ENCODE measurements around the gene MAST4.

GRCh38 chr5:66652818-66653217 lies 56.6 kb downstream of the MAST4 start:
- TF ChIP-seq POLR2A (IDR thresholded peaks at IDR 0.05; ENCODE audit: low read depth, low read length) (no peak), SMC3 (IDR thresholded peaks at IDR 0.05; ENCODE audit: low read depth, low read length) (no peak), MXI1 (IDR thresholded peaks at IDR 0.05; ENCODE audit: borderline replicate concordance, low read depth, low read length) (no peak), CTCF (conservative IDR thresholded peaks at IDR 0.05; ENCODE audit: low read depth, low read length) (no peak), CEBPB (IDR thresholded peaks at IDR 0.05; ENCODE audit: low read depth, low read length) (no peak), RCOR1 (IDR thresholded peaks at IDR 0.05; ENCODE audit: insufficient replicate concordance, low read length) (no peak), FOS (IDR thresholded peaks at IDR 0.05; ENCODE audit: low read depth, low read length) (no peak), BHLHE40 (IDR thresholded peaks at IDR 0.05; ENCODE audit: low read depth, low read length) (no peak), MAFK (IDR thresholded peaks at IDR 0.05; ENCODE audit: low read depth, low read length) (no peak), RAD21 (IDR thresholded peaks at IDR 0.05; ENCODE audit: low read length) (no peak), MAZ (IDR thresholded peaks at IDR 0.05; ENCODE audit: borderline replicate concordance, low read depth, low read length) (no peak), CHD1 (IDR thresholded peaks at IDR 0.05; ENCODE audit: low read depth, low read length) (no peak)
- TF ChIP-seq, protein P1, sequence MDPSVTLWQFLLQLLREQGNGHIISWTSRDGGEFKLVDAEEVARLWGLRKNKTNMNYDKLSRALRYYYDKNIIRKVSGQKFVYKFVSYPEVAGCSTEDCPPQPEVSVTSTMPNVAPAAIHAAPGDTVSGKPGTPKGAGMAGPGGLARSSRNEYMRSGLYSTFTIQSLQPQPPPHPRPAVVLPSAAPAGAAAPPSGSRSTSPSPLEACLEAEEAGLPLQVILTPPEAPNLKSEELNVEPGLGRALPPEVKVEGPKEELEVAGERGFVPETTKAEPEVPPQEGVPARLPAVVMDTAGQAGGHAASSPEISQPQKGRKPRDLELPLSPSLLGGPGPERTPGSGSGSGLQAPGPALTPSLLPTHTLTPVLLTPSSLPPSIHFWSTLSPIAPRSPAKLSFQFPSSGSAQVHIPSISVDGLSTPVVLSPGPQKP (IDR thresholded peaks at IDR 0.05; ENCODE audit: borderline replicate concordance, low read depth, low read length), result no peak

Measured in IMR-90 (cell line).